Parathyroid adenoma (tissue), 2 donors: ENCODE results near the gene PTTG1IP.

ENCODE experiments used
- H2AFZ ChIP-seq: fragments of 300-600 bp; sonication (generic); one replicate; pipeline ENCODE4 v1.7.0; 2017; ENCODE audit warnings: antibody characterized with exemption, mild to moderate bottlenecking
- H3K27ac ChIP-seq: fragments of 300-600 bp; sonication (generic); one replicate; pipeline ENCODE4 v1.7.0; 2017
- H3K27me3 ChIP-seq: fragments of 300-600 bp; sonication (generic); one replicate; pipeline ENCODE4 v1.7.0; 2017; ENCODE audit warnings: low read length; ENCODE audit not compliant: control insufficient read depth, insufficient read depth
- H3K36me3 ChIP-seq: fragments of 300-600 bp; sonication (generic); one replicate; pipeline ENCODE4 v1.7.0; 2017; ENCODE audit warnings: low read length; ENCODE audit not compliant: control insufficient read depth, insufficient read depth
- H3K4me1 ChIP-seq: fragments of 300-600 bp; sonication (generic); one replicate; pipeline ENCODE4 v1.7.0; 2017; ENCODE audit warnings: control low read depth
- H3K4me2 ChIP-seq: fragments of 300-600 bp; sonication (generic); one replicate; pipeline ENCODE4 v1.7.0; 2017; ENCODE audit warnings: low read length
- H3K4me3 ChIP-seq: fragments of 300-600 bp; sonication (generic); one replicate; pipeline ENCODE4 v1.7.0; 2017; ENCODE audit warnings: low read depth, low read length
- H3K79me2 ChIP-seq: fragments of 300-600 bp; sonication (generic); one replicate; pipeline ENCODE4 v1.7.0; 2017; ENCODE audit warnings: control low read depth
- H3K9ac ChIP-seq: fragments of 300-600 bp; sonication (generic); one replicate; pipeline ENCODE4 v1.7.0; 2017; ENCODE audit warnings: mild to moderate bottlenecking
- H3K9me3 ChIP-seq: fragments of 300-600 bp; sonication (generic); one replicate; pipeline ENCODE4 v1.7.0; 2017; ENCODE audit warnings: low read length; ENCODE audit not compliant: control insufficient read depth
- TF ChIP-seq, protein P1 (sequence below): fragments of 300-600 bp; sonication (generic); IDR thresholded peaks from one replicate; pipeline ENCODE4 v1.7.0; 2017; ENCODE audit warnings: antibody characterized with exemption, mild to moderate bottlenecking
- donor health status: primary hyperparathyroidism.

Gene PTTG1IP

DNA sequence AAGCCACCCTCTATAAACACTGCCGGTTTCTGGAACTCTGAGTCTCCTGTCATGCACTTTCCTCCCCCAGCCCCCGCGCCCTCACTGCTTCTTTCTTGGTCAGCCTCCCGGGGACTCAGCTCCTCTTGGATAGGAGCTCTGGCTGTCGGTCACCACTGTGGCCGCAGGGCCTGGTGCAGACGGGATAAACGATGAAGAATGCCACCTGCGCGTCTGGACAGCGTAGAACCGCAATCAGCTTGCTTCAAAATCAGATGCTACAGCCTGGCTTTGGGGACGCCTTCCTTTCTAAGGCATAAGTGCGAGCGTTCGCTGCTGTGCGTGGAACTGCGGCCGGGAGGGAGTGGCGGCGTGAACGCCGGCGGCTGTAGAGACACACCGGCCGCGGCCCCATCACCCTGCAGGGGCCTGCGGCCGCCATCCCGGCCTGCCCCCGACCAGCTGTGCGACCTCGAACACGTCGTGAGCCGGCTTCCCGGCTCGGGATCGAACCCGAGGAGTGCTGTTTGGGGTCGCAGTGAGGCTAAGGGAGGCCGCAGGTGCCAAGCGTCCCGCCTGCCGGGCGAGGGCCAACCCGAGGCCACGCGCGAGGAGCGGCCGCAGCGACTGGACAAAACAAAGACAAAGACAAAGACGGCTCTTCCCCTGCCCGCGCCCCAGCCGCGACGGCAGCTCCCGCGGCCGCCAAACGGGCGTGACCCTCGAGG is 688 bp downstream of the PTTG1IP start:
- H3K9ac ChIP-seq, result no peak overlapping the region
- TF ChIP-seq, protein P1, sequence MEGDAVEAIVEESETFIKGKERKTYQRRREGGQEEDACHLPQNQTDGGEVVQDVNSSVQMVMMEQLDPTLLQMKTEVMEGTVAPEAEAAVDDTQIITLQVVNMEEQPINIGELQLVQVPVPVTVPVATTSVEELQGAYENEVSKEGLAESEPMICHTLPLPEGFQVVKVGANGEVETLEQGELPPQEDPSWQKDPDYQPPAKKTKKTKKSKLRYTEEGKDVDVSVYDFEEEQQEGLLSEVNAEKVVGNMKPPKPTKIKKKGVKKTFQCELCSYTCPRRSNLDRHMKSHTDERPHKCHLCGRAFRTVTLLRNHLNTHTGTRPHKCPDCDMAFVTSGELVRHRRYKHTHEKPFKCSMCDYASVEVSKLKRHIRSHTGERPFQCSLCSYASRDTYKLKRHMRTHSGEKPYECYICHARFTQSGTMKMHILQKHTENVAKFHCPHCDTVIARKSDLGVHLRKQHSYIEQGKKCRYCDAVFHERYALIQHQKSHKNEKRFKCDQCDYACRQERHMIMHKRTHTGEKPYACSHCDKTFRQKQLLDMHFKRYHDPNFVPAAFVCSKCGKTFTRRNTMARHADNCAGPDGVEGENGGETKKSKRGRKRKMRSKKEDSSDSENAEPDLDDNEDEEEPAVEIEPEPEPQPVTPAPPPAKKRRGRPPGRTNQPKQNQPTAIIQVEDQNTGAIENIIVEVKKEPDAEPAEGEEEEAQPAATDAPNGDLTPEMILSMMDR, result no peak
- H3K4me1 ChIP-seq, result peaks cover 12% of the 10 kb centered on the region
- H3K36me3 ChIP-seq, result no peaks in the 10 kb centered on the region
- no peaks in the 10 kb centered on the region for H3K27me3 ChIP-seq
- H3K79me2 ChIP-seq, result peaks cover 20% of the 10 kb centered on the region
- peak overlapping the region; percentile 54 for H3K4me2 ChIP-seq
- peak overlapping the region; percentile 63 for H3K4me3 ChIP-seq
- peak overlapping the region; percentile 60 for H2AFZ ChIP-seq
- no peaks in the 10 kb centered on the region for H3K9me3 ChIP-seq
- peak overlapping the region; percentile 42 for H3K27ac ChIP-seq

DNA sequence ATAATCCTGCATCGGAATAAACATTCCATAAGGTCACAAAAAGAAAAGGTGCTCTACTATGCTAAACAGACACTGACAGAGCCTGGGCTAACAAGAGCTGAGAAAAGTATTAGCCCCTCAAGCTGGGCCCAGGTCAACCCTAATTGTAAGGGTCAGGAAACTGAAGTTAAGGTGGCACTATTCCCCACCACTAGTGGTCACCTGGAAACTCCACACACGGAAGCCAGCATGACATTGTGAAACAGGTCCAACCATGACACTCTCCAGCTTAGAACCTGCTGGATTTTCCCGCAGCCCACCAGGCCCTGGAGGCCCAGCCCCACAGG is 1.2 kb downstream of the PTTG1IP start:
- Histone ChIP-seq H3K27me3 (no peaks in the 10 kb centered on the region), H3K4me2 (peak overlapping the region; percentile 54), H3K79me2 (peaks cover 24% of the 10 kb centered on the region), H2AFZ (no peak overlapping the region), H3K36me3 (no peaks in the 10 kb centered on the region), H3K9ac (no peak overlapping the region), H3K4me3 (peak overlapping the region; percentile 63), H3K9me3 (no peaks in the 10 kb centered on the region), H3K27ac (no peak overlapping the region), H3K4me1 (peaks cover 12% of the 10 kb centered on the region)
- TF ChIP-seq, protein P1, result no peak

DNA sequence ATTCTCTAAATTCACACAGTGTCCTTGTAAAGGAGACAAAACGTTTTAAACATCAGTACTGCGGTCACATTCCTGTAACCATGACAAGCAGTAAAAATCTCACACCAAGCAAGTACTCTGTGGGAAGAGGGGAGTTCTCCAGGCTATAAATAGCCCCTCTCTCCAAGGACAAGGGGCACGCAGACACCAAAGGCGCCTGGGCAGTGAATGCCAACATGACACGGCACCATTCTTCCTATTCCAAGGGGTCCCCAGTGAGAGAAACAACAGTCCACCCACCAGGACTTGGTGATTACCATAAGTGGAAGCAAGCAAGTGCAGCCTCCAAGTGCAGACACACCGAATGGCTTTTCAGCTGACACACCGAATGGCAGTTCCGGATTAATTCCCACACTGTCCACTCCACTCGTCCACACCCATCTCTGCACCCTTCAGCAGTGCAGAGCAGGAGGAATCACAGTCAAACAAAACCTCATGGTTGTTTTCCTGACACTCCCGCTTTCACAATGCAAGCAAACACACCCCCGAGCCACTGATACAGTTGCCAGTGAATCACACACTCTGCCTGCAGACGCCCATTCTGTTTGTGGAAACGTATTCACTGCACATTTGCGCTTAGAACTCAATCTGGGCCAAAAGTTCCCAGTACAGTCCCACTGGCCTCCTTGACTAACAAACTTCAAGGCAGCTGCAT is 1.8 kb downstream of the PTTG1IP start:
- H3K9me3 ChIP-seq, result no peaks in the 10 kb centered on the region
- no peaks in the 10 kb centered on the region for H3K36me3 ChIP-seq
- TF ChIP-seq, protein P1, result no peak
- peaks cover 30% of the 10 kb centered on the region for H3K79me2 ChIP-seq
- no peak overlapping the region for H3K27ac ChIP-seq
- peaks cover 12% of the 10 kb centered on the region for H3K4me1 ChIP-seq
- H3K4me3 ChIP-seq, result peak overlapping the region; percentile 63
- H3K4me2 ChIP-seq, result peak overlapping the region; percentile 54
- H3K9ac ChIP-seq, result no peak overlapping the region
- no peaks in the 10 kb centered on the region for H3K27me3 ChIP-seq
- H2AFZ ChIP-seq, result no peak overlapping the region

DNA sequence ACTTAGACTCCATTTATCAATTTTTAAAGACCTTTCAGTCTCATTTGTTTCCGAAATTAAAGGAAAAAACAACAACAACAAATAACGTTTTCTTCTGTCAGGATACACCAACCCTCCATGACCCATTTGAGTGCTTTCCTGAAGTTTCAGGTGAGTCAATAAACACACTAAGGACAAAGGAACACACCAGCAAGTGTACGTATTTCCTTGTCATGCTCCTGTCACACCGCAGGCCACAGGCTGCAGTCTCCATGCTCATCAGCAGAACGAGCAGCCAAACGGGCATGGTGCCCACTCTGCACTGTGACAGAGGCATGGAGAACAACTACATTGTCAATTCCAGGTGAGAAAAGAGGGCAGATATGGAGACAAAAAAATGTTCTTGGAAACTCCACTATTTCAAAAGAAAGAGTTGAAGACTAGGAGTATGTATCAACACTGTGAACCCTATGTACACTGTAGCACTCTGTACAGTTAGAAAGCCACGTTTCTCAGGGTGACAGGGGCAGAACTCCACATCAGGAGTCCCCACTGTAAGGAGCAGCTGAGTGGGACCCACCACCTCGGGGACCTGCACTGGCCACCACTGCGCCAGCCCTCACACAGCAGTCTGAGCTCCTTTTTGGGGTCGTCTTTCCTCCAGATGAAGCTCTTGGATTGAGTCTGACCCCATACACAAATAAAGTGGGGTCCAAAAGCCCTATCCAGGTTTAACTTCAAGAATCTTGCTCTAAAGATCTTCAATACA is 2.6 kb downstream of the PTTG1IP start:
- Histone ChIP-seq H3K36me3 (no peaks in the 10 kb centered on the region), H3K27ac (peak overlapping the region; percentile 19), H3K9ac (no peak overlapping the region), H3K4me1 (peaks cover 12% of the 10 kb centered on the region), H3K4me2 (peak overlapping the region; percentile 54), H3K4me3 (no peak overlapping the region), H2AFZ (no peak overlapping the region), H3K79me2 (peaks cover 34% of the 10 kb centered on the region), H3K9me3 (no peaks in the 10 kb centered on the region), H3K27me3 (no peaks in the 10 kb centered on the region)
- TF ChIP-seq, protein P1, result no peak
